GM19023 (cell line): Measurements from ENCODE around the gene FOXP2.
"Not testable (repeated sequence)": the region's sequence is repeated elsewhere in the genome, so short reads cannot be mapped to it uniquely, and the experiment has no call there.

Source experiments
- ATAC-seq: cut with Tn5 transposase; IDR thresholded peaks from one replicate; pipeline ENCODE4 v1.9.1; 2021; ENCODE audit warnings: mild to moderate bottlenecking, moderate library complexity; ENCODE audit not compliant: unreplicated experiment

The FOXP2 gene

GRCh38 chr7:114419441-114420272 is 5.0 kb downstream of the FOXP2 start:
- ATAC-seq = no peak

GRCh38 chr7:114422507-114423501 is 8.2 kb downstream of the FOXP2 start:
- no peak for ATAC-seq

- no peak for ATAC-seq
Measured at GRCh38 chr7:114426382-114426781, 11.8 kb downstream of the FOXP2 start.

- no peak for ATAC-seq
Measured at GRCh38 chr7:114426824-114427223, 12.2 kb downstream of the FOXP2 start.

GRCh38 chr7:114428211-114428610 is 13.6 kb downstream of the FOXP2 start:
- ATAC-seq = no peak

GRCh38 chr7:114431189-114431588 is 16.6 kb downstream of the FOXP2 start:
- no peak for ATAC-seq

GRCh38 chr7:114432061-114432460 is 17.4 kb downstream of the FOXP2 start:
- ATAC-seq = no peak

- ATAC-seq = no peak
Measured at GRCh38 chr7:114432703-114433102, 18.1 kb downstream of the FOXP2 start.

GRCh38 chr7:114439581-114439980 is 25.0 kb downstream of the FOXP2 start:
- ATAC-seq = no peak

- not testable (repeated sequence) for ATAC-seq
Measured at GRCh38 chr7:114440927-114441326, 26.3 kb downstream of the FOXP2 start.

- no peak for ATAC-seq
Measured at GRCh38 chr7:114444196-114444595, 29.6 kb downstream of the FOXP2 start.

GRCh38 chr7:114450431-114450830 is 35.8 kb downstream of the FOXP2 start:
- no peak for ATAC-seq

- no peak for ATAC-seq
Measured at GRCh38 chr7:114459574-114459973, 45.0 kb downstream of the FOXP2 start.

GRCh38 chr7:114460021-114460420 is 45.4 kb downstream of the FOXP2 start:
- ATAC-seq = no peak

GRCh38 chr7:114466917-114467316 is 52.3 kb downstream of the FOXP2 start:
- ATAC-seq = no peak

- ATAC-seq = no peak
Measured at GRCh38 chr7:114468844-114469243, 54.2 kb downstream of the FOXP2 start.

- ATAC-seq = no peak
Measured at GRCh38 chr7:114472896-114473512, 58.4 kb downstream of the FOXP2 start.

GRCh38 chr7:114478384-114478783 is 63.8 kb downstream of the FOXP2 start:
- no peak for ATAC-seq

GRCh38 chr7:114481999-114482398 is 67.4 kb downstream of the FOXP2 start:
- ATAC-seq = no peak

GRCh38 chr7:114484226-114484625 is 69.6 kb downstream of the FOXP2 start:
- ATAC-seq = no peak

- no peak for ATAC-seq
Measured at GRCh38 chr7:114487174-114487573, 72.6 kb downstream of the FOXP2 start.
